Endothelial cell of umbilical vein (primary cell): ENCODE measurements around the gene PDE8B. TPM values are rescaled to one million over a fixed set of nuclear protein-coding genes. Genes with fewer than 3 reads are reported as not detected.

Experiments used
- BruUV-seq: library from RNA; stranded (reverse); fragments of 400-500 nt; replicated peaks from 2 replicates; lab custom pipeline; 2021; lab: Mats Ljungman, UMichigan
- CTCF ChIA-PET: fragments of 300-600, 350-600 bp; sonication (Branson Sonifier 250); formaldehyde crosslinking; loops from one replicate; lab custom pipeline; 2021; ENCODE audit warnings: antibody characterized with exemption, inconsistent platforms; lab: Charles Lee
- POLR2A ChIA-PET: fragments of 300-600, 350-600 bp; sonication (Branson Sonifier 250); formaldehyde crosslinking; loops from one replicate; lab custom pipeline; 2021; ENCODE audit warnings: antibody characterized with exemption, inconsistent platforms; lab: Charles Lee
- DNase-seq: peaks from one replicate; pipeline ENCODE4 v3.0.0-alpha.2; 2011; ENCODE audit warnings: low read depth, low spot score
- FAIRE-seq: peaks from 2 replicates; lab custom pipeline; 2011; peaks lifted over from hg19 to GRCh38; lab: Jason Lieb, UNC
- H2AFZ ChIP-seq: 2 replicates; pipeline ENCODE4 v1.6.0; 2012; ENCODE audit warnings: low read depth, low read length, control low read depth, inconsistent platforms
- H3K27ac ChIP-seq: 2 replicates; pipeline ENCODE4 v1.5.1; 2011; ENCODE audit warnings: low read depth, mild to moderate bottlenecking, control low read depth, low read length, moderate library complexity; ENCODE audit not compliant: insufficient read depth
- H3K27me3 ChIP-seq, 2 experiments: 2 replicates each; pipeline versions ENCODE4 v1.6.0 to v1.6.1; 2011; ENCODE audit warnings: low read length in 2 of 2, mixed read lengths in 1 of 2; ENCODE audit not compliant: control insufficient read depth in 2 of 2, insufficient read depth in 2 of 2
- H3K36me3 ChIP-seq, 2 experiments: 2 replicates in 1 of 2; 3 replicates in 1 of 2; pipeline ENCODE4 v1.5.1; 2011; ENCODE audit warnings: low read length in 2 of 2, mild to moderate bottlenecking in 1 of 2, moderate library complexity in 1 of 2; ENCODE audit not compliant: control insufficient read depth in 2 of 2, insufficient read depth in 2 of 2; ENCODE audit errors: extremely low read depth in 1 of 2
- H3K4me1 ChIP-seq: 3 replicates; pipeline ENCODE4 v1.5.1; 2011; ENCODE audit warnings: mild to moderate bottlenecking, low read length; ENCODE audit not compliant: control insufficient read depth, insufficient read depth; ENCODE audit errors: extremely low read depth
- H3K4me2 ChIP-seq: 2 replicates; pipeline ENCODE4 v1.6.1; 2011; ENCODE audit warnings: low read length, control low read depth, mixed read lengths; ENCODE audit not compliant: insufficient read depth
- H3K4me3 ChIP-seq, 3 experiments: fragments of 200-600 bp in 1 of 3; sonication (generic), shearing (Covaris generic) in 1 of 3; replicated peaks in 1 of 3; 2 replicates each; pipeline ENCODE4 v1.5.1; 2011 to 2016; ENCODE audit warnings: control low read depth in 3 of 3, low read length in 3 of 3, mild to moderate bottlenecking in 2 of 3, inconsistent platforms in 1 of 3, low read depth in 1 of 3, moderate library complexity in 1 of 3; ENCODE audit not compliant: insufficient read depth in 1 of 3
- H3K79me2 ChIP-seq: 2 replicates; pipeline ENCODE4 v1.6.0; 2012; ENCODE audit warnings: low read length, inconsistent platforms; ENCODE audit not compliant: control insufficient read depth, insufficient read depth
- H3K9ac ChIP-seq: replicated peaks from 2 replicates; pipeline ENCODE3; 2011; ENCODE audit warnings: low read length, control low read depth; ENCODE audit not compliant: insufficient read depth; ENCODE audit errors: extremely low read depth
- H3K9me1 ChIP-seq: replicated peaks from 3 replicates; pipeline ENCODE4 v1.6.0; 2011; ENCODE audit warnings: mild to moderate bottlenecking, low read length; ENCODE audit not compliant: control insufficient read depth, insufficient read depth; ENCODE audit errors: extremely low read depth
- H3K9me3 ChIP-seq: replicated peaks from 2 replicates; pipeline ENCODE4 v1.5.1; 2012; ENCODE audit warnings: low read length, inconsistent platforms; ENCODE audit not compliant: control insufficient read depth, insufficient read depth
- H4K20me1 ChIP-seq: replicated peaks from 2 replicates; pipeline ENCODE3; 2011; ENCODE audit warnings: mild to moderate bottlenecking, low read length; ENCODE audit not compliant: control insufficient read depth, insufficient read depth; ENCODE audit errors: extremely low read depth
- CTCF ChIP-seq, 2 donors: IDR thresholded peaks; 1 replicate in 1 of 2; 2 replicates in 1 of 2; pipeline ENCODE4 v1.5.1; 2011; ENCODE audit warnings: low read length in 2 of 2, mild to moderate bottlenecking in 2 of 2, moderate library complexity in 2 of 2, control low read depth in 1 of 2, inconsistent platforms in 1 of 2, low read depth in 1 of 2; ENCODE audit not compliant: insufficient read depth in 1 of 2; ENCODE audit errors: extremely low read depth in 1 of 2
- EZH2 ChIP-seq: IDR thresholded peaks from 2 replicates; pipeline ENCODE4 v1.6.1; 2012; ENCODE audit warnings: borderline replicate concordance, low read depth, mild to moderate bottlenecking, moderate library complexity, low read length, inconsistent platforms; ENCODE audit not compliant: severe bottlenecking
- FOS ChIP-seq: IDR thresholded peaks from 2 replicates; pipeline ENCODE4 v1.6.1; 2011; ENCODE audit warnings: mild to moderate bottlenecking, low read length, moderate library complexity, borderline replicate concordance; ENCODE audit not compliant: insufficient read depth
- GATA2 ChIP-seq: IDR thresholded peaks from 2 replicates; pipeline ENCODE4 v1.7.0; 2011; ENCODE audit warnings: low read depth, mild to moderate bottlenecking, moderate library complexity, mixed read lengths, low read length; ENCODE audit not compliant: insufficient read length, insufficient read depth
- JUN ChIP-seq: IDR thresholded peaks from 2 replicates; pipeline ENCODE4 v1.6.1; 2011; ENCODE audit warnings: borderline replicate concordance, low read depth; ENCODE audit not compliant: insufficient read length, insufficient read depth
- MAX ChIP-seq: IDR thresholded peaks from 2 replicates; pipeline ENCODE4 v1.6.1; 2011; ENCODE audit not compliant: insufficient read depth, insufficient read length
- MYC ChIP-seq: IDR thresholded peaks from one replicate; pipeline ENCODE4 v1.6.1; 2011; ENCODE audit warnings: mild to moderate bottlenecking, low read depth, low read length
- POLR2A ChIP-seq: IDR thresholded peaks from 2 replicates; pipeline ENCODE4 v1.6.1; 2012; ENCODE audit warnings: low read depth, mild to moderate bottlenecking, control low read depth, low read length
- POLR2AphosphoS5 ChIP-seq: IDR thresholded peaks from 2 replicates; pipeline ENCODE4 v1.6.1; 2012; ENCODE audit warnings: low read depth, mild to moderate bottlenecking, control low read depth, low read length, moderate library complexity; ENCODE audit not compliant: insufficient read depth
- dilution Hi-C: fragments of 300-500 bp; cut with MboI; formaldehyde crosslinking; loops from one replicate; pipeline ENCODE4 v1.15.0; 2019; ENCODE audit warnings: low sequenced_read_pairs; ENCODE audit not compliant: extremely low pct_ligation_motif_present
- intact Hi-C: fragments of 100-400 bp; cut with micrococcal nuclease; formaldehyde crosslinking; loops from one replicate; pipeline ENCODE4 v1.10.0; 2022
- polyA plus RNA-seq, 4 experiments: library from polyadenylated mRNA; depleted of rRNA in 3 of 4; stranded (reverse) in 3 of 4; unstranded in 1 of 4; fragments of >200 nt; gene quantifications; 2 replicates each; pipeline versions ENCODE4 v1.2.1 to v1.2.3, GENCODE V29; 2011 to 2012; ENCODE audit warnings: missing spikeins in 1 of 4
- total RNA-seq: library from RNA; stranded (reverse); gene quantifications from 2 replicates; pipeline ENCODE4 v1.2.3, GENCODE V29; 2021

PDE8B gene
- total and polyA plus RNA-seq, 2 donors (not counting 3 experiments of a cell fraction or from before 2014, with no cell fraction given): not detected

- dilution Hi-C loops (no loop called here), intact Hi-C loops (no loop called here)
- ChIA-PET CTCF (no interaction called here), POLR2A (no interaction called here)
- BruUV-seq: no TSS peak
- Histone ChIP-seq H3K9ac (no peak overlapping the region), H3K79me2 (no peaks in the 10 kb centered on the region), H3K4me2 (no peak overlapping the region), H3K27ac (no peak overlapping the region), H3K27me3 (peaks cover 1 to 8% of the 10 kb centered on the region in 2 experiments), H3K4me1 (no peaks in the 10 kb centered on the region), H3K36me3 (no peaks in the 10 kb centered on the region), H3K9me1 (no peaks in the 10 kb centered on the region), H4K20me1 (no peaks in the 10 kb centered on the region), H3K9me3 (no peaks in the 10 kb centered on the region), H3K4me3 (no peak overlapping the region), H2AFZ (no peak overlapping the region)
- FAIRE-seq (no peak), DNase-seq (no peak)
- TF ChIP-seq EZH2 (no peak), GATA2 (no peak)
These were observed 71.5 kb downstream of the PDE8B start for GRCh38 chr5:77281969-77282336.

- CTCF ChIA-PET: no interaction called here
- FAIRE-seq: no peak
- DNase-seq: no peak
- BruUV-seq: no TSS peak
- Histone ChIP-seq H3K4me3 (no peak overlapping the region), H3K36me3 (no peaks in the 10 kb centered on the region), H3K9ac (no peak overlapping the region), H3K79me2 (no peaks in the 10 kb centered on the region), H3K4me2 (no peak overlapping the region), H2AFZ (no peak overlapping the region), H3K9me3 (no peaks in the 10 kb centered on the region), H3K4me1 (no peaks in the 10 kb centered on the region), H3K9me1 (no peaks in the 10 kb centered on the region), H3K27me3 (peaks cover 1 to 8% of the 10 kb centered on the region in 2 experiments), H4K20me1 (no peaks in the 10 kb centered on the region), H3K27ac (no peak overlapping the region)
- POLR2A ChIA-PET: no interaction called here
- TF ChIP-seq MYC (no peak), POLR2AphosphoS5 (no peak), FOS (no peak), CTCF (IDR thresholded peaks at IDR 0.05; ENCODE audit: extremely low read depth in 1 of 2, insufficient read depth in 1 of 2, low read depth in 1 of 2, low read length in 2 of 2) (no peak), EZH2 (no peak), POLR2A (no peak), MAX (no peak), GATA2 (no peak), JUN (no peak)
- dilution Hi-C loops (no loop called here), intact Hi-C loops (no loop called here)
These were observed 72.0 kb downstream of the PDE8B start for GRCh38 chr5:77282337-77283027.
